ENCODE results near the gene CCDC167.

Gene CCDC167

DNA sequence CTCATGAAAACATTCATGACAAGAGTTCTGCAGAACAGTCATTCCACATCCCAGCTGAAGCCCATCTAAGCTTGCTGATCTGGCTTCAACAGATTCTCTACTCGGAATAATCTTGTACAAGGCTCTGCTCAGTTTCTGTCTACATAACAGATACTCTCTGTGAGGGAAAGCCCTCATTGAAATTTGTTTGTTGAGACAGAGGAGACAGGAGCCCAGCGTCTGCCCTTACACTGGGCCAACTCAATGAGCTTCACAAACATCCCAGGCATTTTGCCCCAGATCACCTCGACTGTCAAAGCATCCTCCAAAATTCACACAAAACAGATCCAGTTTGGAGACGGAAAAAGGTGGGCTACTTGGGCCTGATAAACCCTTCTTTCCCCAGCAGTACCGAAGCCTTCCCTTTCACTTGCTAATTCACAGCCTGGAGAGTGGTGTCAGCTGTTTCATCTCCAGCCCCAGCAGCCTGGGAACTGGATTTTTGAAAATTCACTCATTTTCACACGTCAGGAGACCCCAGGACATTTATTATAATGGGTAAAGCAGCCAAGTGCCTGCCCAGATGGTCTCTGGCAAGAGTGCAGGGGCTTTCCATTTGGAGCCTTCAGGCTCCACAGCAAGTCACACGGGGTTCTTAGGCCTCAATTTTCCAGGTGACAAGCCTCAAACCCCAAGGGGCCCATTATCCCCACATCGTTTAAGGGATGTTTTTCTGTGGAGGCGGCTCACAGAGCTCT, 7.3 kb downstream of the CCDC167 start:
- peaks cover 42% of the 10 kb centered on the region for H3K4me1 Mint-ChIP-seq
- no peak overlapping the region for H3K4me3 Mint-ChIP-seq
- peaks cover 50% of the 10 kb centered on the region for H3K27me3 Mint-ChIP-seq (ENCODE audit: low read depth)
- TF ChIP-seq CTCF (IDR thresholded peaks at IDR 0.05; ENCODE audit: unreplicated experiment in 3 of 3): no peak
- no peaks in the 10 kb centered on the region for H3K9me3 Mint-ChIP-seq
- H3K27ac Mint-ChIP-seq: peak overlapping the region in 2 of 3 experiments; percentile 49 to 64
- peaks cover 6% of the 10 kb centered on the region for H3K36me3 Mint-ChIP-seq (ENCODE audit: low read depth)

- H3K27me3 Mint-ChIP-seq (ENCODE audit: low read depth): peaks cover 52% of the 10 kb centered on the region
- peaks cover 48% of the 10 kb centered on the region for H3K4me1 Mint-ChIP-seq
- H3K36me3 Mint-ChIP-seq (ENCODE audit: low read depth): peaks cover 6% of the 10 kb centered on the region
- TF ChIP-seq CTCF (IDR thresholded peaks at IDR 0.05; ENCODE audit: unreplicated experiment in 3 of 3): no peak
- peak overlapping the region in 2 of 3 experiments; percentile 49 to 64 for H3K27ac Mint-ChIP-seq
- no peak overlapping the region for H3K4me3 Mint-ChIP-seq
- no peaks in the 10 kb centered on the region for H3K9me3 Mint-ChIP-seq
Observed at GRCh38 chr6:37491830-37492208, 7.9 kb downstream of the CCDC167 start.

- Mint-ChIP-seq H3K9me3 (no peaks in the 10 kb centered on the region), H3K4me1 (peaks cover 48% of the 10 kb centered on the region), H3K27me3 (ENCODE audit: low read depth) (peaks cover 54% of the 10 kb centered on the region), H3K36me3 (ENCODE audit: low read depth) (peaks cover 6% of the 10 kb centered on the region), H3K27ac (no peak overlapping the region), H3K4me3 (no peak overlapping the region)
- no peak for TF ChIP-seq CTCF (IDR thresholded peaks at IDR 0.05; ENCODE audit: unreplicated experiment in 3 of 3)
Observed at GRCh38 chr6:37491171-37491829, 8.4 kb downstream of the CCDC167 start.

GRCh38 chr6:37490536-37491170, 9.0 kb downstream of the CCDC167 start:
- no peak overlapping the region for H3K4me3 Mint-ChIP-seq

DNA sequence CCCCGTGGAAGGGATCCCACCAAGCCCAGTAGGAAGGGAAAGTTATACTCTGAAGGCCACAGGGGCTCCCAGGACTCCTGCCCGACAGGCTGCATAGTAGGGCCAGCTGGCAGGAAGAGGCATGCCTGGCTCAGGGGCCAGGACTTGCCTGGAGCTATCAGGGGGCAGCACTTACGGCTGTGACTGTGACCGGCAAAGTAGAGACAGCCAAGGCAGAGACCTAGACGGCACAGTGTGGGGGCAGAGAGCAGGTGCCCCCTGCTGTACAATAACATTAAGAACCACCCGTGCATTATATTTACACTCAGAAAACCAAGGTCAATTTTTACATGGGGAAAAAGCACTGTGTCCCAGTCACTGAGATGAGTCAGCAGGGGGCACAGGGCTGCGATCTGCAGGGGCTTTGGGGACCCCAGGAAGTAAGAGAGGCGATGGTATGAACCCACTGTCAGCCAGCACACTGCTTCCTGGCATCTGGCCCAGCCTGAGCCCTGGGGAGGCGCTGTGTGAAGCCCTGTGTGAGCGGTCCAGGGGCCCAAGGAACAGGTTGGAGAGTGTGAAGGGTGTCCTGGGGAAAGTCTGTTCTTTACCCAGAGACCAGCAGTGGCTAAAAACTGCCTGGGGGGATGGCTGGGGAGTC, 9.9 kb downstream of the CCDC167 start:
- H3K36me3 Mint-ChIP-seq (ENCODE audit: low read depth): peaks cover 6% of the 10 kb centered on the region
- peak overlapping the region in 1 of 3 experiments; percentile 44 for H3K27ac Mint-ChIP-seq
- no peaks in the 10 kb centered on the region for H3K9me3 Mint-ChIP-seq
- peaks cover 48% of the 10 kb centered on the region for H3K4me1 Mint-ChIP-seq
- peak in 1 of 3 experiments; percentile 13 for TF ChIP-seq CTCF (IDR thresholded peaks at IDR 0.05; ENCODE audit: unreplicated experiment in 3 of 3)
- peaks cover 60% of the 10 kb centered on the region for H3K27me3 Mint-ChIP-seq (ENCODE audit: low read depth)
- H3K4me3 Mint-ChIP-seq: no peak overlapping the region

More at GRCh38 chr6:37490536-37491170, 9.0 kb downstream of the CCDC167 start:
- Mint-ChIP-seq H3K9me3 (no peaks in the 10 kb centered on the region), H3K27ac (no peak overlapping the region), H3K27me3 (ENCODE audit: low read depth) (peaks cover 60% of the 10 kb centered on the region), H3K4me1 (peaks cover 48% of the 10 kb centered on the region), H3K36me3 (ENCODE audit: low read depth) (peaks cover 6% of the 10 kb centered on the region)
- no peak for TF ChIP-seq CTCF (IDR thresholded peaks at IDR 0.05; ENCODE audit: unreplicated experiment in 3 of 3)
